ENCODE measurements around the gene TESMIN.

The TESMIN gene

DNA sequence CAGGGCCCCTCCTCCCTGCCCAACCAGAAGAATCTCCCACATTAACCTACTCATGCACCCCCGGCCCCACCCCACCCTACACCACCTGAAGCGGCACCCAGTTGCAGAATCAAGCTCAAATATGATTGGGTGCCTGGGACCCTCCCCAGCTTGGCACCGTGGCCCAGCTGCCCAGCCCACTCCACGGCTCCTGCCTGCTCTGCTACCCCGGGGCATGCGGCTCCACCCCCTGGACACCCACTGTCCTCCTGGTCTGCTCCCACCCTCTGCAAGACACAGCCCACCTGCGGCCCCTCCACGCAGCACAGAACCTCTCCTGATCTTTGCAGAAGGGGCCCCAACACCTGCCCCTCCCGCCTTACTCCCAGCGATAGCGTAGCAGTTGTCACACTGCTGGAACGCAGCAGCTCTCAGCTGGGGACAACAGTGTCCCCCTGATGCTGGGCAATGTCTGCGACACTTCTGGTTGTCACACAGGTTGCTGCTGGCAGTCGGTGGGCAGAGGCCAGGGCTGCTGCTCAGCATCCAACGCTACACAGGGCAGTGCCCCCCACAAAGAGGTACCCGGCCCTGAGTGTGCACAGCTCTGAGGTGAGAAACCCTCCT is 32.0 kb upstream of the TESMIN start:
- Histone ChIP-seq H3K27me3 (no peaks in the 10 kb centered on the region), H3K4me1 (no peaks in the 10 kb centered on the region), H3K9me3 (no peaks in the 10 kb centered on the region), H3K36me3 (peaks cover 59 to 100% (median 92%) of the 10 kb centered on the region in 3 donors), H3K27ac (no peak overlapping the region), H3K4me3 (no peak overlapping the region)
- intact Hi-C loops (cut with DNase I; ENCODE audit: low total_unique reads) = no loop called here
- TF ChIP-seq, protein P1, sequence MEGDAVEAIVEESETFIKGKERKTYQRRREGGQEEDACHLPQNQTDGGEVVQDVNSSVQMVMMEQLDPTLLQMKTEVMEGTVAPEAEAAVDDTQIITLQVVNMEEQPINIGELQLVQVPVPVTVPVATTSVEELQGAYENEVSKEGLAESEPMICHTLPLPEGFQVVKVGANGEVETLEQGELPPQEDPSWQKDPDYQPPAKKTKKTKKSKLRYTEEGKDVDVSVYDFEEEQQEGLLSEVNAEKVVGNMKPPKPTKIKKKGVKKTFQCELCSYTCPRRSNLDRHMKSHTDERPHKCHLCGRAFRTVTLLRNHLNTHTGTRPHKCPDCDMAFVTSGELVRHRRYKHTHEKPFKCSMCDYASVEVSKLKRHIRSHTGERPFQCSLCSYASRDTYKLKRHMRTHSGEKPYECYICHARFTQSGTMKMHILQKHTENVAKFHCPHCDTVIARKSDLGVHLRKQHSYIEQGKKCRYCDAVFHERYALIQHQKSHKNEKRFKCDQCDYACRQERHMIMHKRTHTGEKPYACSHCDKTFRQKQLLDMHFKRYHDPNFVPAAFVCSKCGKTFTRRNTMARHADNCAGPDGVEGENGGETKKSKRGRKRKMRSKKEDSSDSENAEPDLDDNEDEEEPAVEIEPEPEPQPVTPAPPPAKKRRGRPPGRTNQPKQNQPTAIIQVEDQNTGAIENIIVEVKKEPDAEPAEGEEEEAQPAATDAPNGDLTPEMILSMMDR (IDR thresholded peaks at IDR 0.05) = no peak
- DNase-seq = no peak

DNA sequence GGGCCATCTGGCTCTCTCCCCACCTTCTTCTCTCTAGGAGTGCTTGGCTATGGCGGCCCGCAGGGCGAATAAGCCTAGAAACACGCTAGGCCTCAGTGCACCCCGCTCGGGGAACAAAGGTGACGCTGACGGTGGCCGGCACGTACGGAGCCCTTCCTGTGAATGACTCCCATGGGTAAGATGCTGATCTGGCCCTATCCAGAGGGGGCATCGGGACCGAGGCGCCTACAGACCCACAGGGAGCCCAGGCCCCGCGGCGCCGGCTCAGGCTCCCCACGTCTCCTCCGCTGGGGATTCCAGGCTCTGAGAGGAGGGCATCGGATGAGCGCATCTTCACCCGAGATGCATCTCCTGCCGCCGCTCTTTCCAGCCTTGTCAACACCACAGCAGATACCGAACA is 31.4 kb upstream of the TESMIN start:
- intact Hi-C loops (cut with DNase I; ENCODE audit: low total_unique reads) = no loop called here
- Histone ChIP-seq H3K36me3 (peaks cover 65 to 100% (median 98%) of the 10 kb centered on the region in 3 donors), H3K27ac (no peak overlapping the region)

DNA sequence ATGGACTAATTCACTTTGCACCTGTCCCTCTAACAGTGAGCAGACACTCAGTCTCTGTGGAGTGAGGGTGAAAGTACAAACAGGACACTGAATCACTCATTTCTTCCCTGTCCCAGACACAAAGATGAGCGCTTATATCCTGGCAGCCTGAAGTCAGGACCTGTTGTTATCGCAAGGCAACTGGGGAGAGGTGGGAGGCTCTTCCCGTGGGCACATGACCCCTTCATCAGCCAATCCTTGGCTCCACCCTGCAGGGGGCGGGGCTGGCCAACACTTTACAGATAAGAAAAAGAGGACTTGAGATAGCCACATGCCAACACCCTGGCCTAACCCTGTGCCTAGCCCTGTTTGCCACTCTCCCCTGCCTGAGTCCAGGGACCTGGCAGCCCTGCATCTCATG is 29.5 kb upstream of the TESMIN start:
- no peak overlapping the region for H3K27ac ChIP-seq
- TF ChIP-seq, protein P1 (IDR thresholded peaks at IDR 0.05) = no peak
- H3K27me3 ChIP-seq = no peaks in the 10 kb centered on the region
- H3K4me1 ChIP-seq = no peaks in the 10 kb centered on the region
- no peak for DNase-seq
- intact Hi-C loops (cut with DNase I; ENCODE audit: low total_unique reads) = no loop called here
- H3K9me3 ChIP-seq = no peaks in the 10 kb centered on the region
- no peak overlapping the region for H3K4me3 ChIP-seq
- peaks cover 83 to 100% (median 99%) of the 10 kb centered on the region in 3 donors for H3K36me3 ChIP-seq

More for the DNA sequence above, 31.4 kb upstream of the TESMIN start:
- Histone ChIP-seq H3K27me3 (no peaks in the 10 kb centered on the region), H3K9me3 (no peaks in the 10 kb centered on the region), H3K4me1 (no peaks in the 10 kb centered on the region), H3K4me3 (no peak overlapping the region)
- no peak for DNase-seq
- TF ChIP-seq, protein P1 (IDR thresholded peaks at IDR 0.05) = no peak

DNA sequence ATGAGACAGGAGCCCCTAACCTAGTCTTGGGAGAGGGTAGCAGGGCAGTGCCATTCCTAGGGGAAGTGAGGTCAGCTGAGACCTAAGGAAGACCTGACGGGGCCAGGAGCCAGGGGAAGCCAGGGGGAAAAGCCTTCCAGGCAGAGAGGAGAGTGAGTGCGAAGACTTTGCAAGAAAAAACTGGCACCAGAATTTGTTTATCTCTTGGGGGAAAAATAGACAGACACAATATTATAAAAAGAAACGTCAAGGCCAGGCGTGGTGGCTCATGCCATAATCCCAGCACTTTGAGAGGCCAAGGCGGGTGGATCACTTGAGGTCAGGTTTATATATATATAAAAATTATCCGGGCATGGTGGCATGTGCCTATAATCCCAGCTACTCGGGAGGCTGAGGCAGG is 26.9 kb upstream of the TESMIN start:
- H3K27ac ChIP-seq = no peak overlapping the region
- H3K27me3 ChIP-seq = no peaks in the 10 kb centered on the region
- intact Hi-C loops (cut with DNase I; ENCODE audit: low total_unique reads) = no loop called here
- no peaks in the 10 kb centered on the region for H3K9me3 ChIP-seq
- DNase-seq = no peak
- no peaks in the 10 kb centered on the region for H3K4me1 ChIP-seq
- no peak overlapping the region for H3K4me3 ChIP-seq
- H3K36me3 ChIP-seq = peaks cover 93 to 100% (median 99%) of the 10 kb centered on the region in 3 donors
- TF ChIP-seq, protein P1 (IDR thresholded peaks at IDR 0.05) = no peak

- H3K9me3 ChIP-seq = no peaks in the 10 kb centered on the region
- no peak overlapping the region for H3K4me3 ChIP-seq
- H3K27ac ChIP-seq = no peak overlapping the region
- intact Hi-C loops (cut with DNase I; ENCODE audit: low total_unique reads) = no loop called here
- TF ChIP-seq, protein P1 (IDR thresholded peaks at IDR 0.05) = no peak
- DNase-seq = no peak
- no peaks in the 10 kb centered on the region for H3K4me1 ChIP-seq
- peaks cover 99 to 100% (median 99%) of the 10 kb centered on the region in 3 donors for H3K36me3 ChIP-seq
- H3K27me3 ChIP-seq = no peaks in the 10 kb centered on the region
Observed at GRCh38 chr11:68776442-68777235, 25.3 kb upstream of the TESMIN start.
